GM18907 (cell line): Measurements from ENCODE around the gene ARHGEF2.

ENCODE experiments used
- ATAC-seq: cut with Tn5 transposase; IDR thresholded peaks from one replicate; pipeline ENCODE4 v1.9.1; 2021; ENCODE audit warnings: mild to moderate bottlenecking, moderate library complexity; ENCODE audit not compliant: unreplicated experiment

The ARHGEF2 gene

DNA sequence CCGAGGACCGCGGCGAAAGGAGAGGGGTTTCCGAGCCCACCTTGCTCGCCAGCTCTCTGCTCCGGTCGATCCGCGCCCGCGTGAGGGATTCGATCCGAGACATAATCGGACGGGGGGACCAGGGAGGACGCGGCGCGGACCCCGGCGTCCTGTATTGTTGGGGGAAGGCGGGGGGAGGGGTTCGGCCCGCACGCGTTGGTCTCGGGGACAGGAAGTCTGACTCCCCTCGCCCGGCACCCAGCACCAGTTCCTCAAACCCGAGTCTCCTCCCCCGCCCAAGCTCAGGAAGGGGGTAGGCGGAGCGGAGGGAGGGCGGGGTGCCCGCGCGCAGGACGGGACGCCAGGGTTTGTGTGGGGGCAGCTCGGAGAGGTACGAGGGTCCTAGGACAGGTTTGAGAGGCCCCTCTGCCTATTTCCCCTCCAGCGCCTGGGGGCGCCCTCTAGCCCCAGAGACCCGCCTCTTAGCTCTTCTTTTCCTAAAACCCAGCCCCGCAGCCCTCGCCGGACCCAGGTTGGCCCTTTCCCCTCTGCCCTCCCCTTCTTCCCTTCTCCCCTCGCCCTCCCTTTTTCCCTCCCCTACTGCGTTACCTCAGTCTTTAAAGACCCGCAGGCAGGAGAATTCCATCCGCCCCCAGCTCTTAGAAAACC, at the start of gene ARHGEF2:
ARHGEF2 (minus strand) TSS at position 223 of the 648 bp plus-strand sequence; CDS start at position 103, 120 bp downstream.
- peak; percentile 47 for ATAC-seq

DNA sequence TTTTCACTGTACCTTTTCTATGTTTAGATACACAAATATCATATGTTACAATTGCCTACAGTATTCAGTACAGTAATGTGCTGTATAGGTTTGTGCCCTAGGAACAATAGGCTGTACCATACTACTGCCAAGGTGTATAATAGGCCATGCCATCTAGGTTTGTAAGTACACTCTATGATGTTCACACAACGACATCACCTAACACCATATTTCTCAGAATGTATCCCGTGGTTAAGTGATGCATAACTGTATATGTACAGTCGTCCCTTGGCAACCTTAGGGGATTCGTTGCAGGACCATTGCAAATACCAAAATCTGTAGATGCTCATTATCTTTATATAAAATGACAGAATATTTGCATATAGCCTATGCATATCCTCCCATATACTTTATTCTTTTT, 48.2 kb upstream of the ARHGEF2 start:
- no peak for ATAC-seq

DNA sequence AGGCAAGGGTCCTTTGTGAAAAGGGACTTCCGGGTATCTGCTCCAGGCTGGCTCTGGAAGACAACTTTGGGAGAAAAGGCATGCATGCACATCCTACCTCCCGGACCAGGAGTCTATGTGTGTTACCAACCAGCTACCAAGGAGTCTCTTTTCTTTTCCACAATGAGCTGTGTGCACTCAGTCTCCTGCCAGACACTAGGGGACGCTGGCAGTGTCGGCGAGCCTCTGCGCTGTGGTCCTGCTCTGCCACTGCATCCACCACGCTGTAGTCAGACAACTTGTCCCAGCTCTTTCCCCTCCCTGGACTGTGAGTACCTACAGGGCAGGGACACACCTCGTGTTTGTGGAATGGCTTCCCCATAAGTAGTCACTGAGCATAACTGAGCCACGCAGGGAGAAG, 47.5 kb upstream of the ARHGEF2 start:
- no peak for ATAC-seq

GRCh38 chr1:156024801-156025200, 46.5 kb upstream of the ARHGEF2 start:
- ATAC-seq, result no peak

DNA sequence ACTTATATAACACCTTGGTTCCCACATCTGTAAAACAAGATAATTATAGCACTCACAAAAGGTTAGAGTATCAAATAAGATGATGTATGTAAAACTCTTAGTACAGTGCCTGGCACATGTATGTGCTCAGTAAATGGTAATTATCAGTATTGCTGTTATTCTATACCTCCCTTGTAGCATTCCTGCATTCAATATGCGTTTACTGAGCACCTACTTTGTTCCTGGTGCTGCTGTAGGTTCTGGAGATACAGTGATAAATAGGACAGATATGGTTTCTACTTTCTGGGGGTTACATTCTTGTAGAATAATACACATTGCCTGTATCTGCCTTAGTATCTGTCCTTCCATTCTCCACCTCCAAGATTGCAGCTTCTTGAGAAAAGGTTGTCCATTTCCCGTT, 43.6 kb upstream of the ARHGEF2 start:
- no peak for ATAC-seq

DNA sequence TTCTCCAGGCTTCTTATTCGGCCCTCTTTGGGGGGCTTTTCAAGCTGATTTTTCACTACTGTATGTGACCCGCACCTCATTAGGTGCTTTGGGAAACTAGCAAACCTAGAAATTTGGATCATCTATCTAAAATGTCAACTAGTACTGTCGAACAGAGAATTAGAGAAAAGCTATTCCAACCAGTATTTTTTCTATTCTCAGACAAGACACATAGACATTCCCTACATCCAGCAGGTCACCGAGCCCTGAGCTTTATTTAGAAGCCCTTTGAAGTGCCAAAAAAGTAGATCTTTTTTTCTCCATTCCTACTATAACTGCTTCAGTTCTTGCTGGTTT, 42.7 kb upstream of the ARHGEF2 start:
- no peak for ATAC-seq

GRCh38 chr1:156020293-156021092, 42.1 kb upstream of the ARHGEF2 start, which contains the start of gene SSR2:
SSR2 (minus strand) TSS chr1:156020951; CDS start chr1:156020167, 784 bp downstream.
- ATAC-seq, result peak; percentile 95

GRCh38 chr1:156019946-156020292, 41.6 kb upstream of the ARHGEF2 start:
- no peak for ATAC-seq

- no peak for ATAC-seq
Observed at GRCh38 chr1:156014829-156015228, 36.5 kb upstream of the ARHGEF2 start.

DNA sequence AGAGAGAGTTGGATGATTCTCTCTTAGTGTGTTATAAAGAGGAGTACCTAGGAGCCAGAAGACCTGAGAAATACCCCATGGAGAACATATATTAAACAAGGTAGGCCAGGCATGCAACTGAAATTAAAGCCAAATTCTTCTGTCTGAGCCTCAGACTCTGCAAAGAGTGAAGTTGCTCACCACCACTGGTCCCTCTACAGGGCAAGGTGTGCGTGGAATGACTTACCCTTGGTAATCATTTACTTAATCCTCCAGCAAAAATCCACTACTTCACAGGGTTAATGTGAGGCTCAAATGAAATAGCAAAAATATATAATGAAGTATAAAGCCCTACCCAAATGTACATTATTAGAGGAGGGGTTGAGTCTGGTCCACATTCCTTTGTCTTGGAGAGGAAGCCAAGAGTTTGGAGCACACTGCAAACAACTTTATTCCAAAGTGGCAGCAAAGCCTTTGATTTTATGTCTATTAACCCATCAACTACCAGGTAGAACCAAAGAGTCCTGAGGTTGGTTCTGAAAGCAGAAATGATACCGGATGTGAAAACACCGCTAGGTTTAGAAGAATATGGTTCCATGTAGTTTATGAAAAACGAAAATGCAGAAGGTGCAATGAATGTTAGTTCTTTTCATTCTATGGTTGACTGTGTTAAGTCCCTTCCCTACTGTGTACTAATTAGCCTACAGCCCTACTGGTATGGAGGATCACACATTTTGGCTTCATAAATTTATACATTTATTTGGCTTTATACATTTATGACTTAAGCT, 33.9 kb upstream of the ARHGEF2 start:
- peak; percentile 78 for ATAC-seq

DNA sequence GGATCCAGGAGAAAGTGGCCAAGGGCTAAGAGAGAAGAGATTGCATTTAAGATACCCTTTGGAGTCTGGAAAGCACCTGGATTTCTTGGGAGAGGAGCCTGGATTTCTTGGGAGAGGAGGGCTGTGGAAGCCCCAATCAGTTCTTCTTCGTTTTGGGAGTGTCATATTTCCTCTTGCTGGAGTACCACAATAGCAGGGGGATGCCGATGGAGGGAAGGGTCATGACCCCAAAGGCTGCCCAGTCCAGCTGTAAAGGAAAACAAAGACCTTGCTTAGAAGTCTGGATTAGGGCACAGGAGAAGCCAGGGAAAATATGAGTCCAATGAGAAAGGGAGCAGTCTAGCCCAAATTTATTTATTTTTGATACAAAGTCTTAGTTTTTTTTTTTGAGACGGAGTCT, 31.1 kb upstream of the ARHGEF2 start:
- ATAC-seq, result no peak

DNA sequence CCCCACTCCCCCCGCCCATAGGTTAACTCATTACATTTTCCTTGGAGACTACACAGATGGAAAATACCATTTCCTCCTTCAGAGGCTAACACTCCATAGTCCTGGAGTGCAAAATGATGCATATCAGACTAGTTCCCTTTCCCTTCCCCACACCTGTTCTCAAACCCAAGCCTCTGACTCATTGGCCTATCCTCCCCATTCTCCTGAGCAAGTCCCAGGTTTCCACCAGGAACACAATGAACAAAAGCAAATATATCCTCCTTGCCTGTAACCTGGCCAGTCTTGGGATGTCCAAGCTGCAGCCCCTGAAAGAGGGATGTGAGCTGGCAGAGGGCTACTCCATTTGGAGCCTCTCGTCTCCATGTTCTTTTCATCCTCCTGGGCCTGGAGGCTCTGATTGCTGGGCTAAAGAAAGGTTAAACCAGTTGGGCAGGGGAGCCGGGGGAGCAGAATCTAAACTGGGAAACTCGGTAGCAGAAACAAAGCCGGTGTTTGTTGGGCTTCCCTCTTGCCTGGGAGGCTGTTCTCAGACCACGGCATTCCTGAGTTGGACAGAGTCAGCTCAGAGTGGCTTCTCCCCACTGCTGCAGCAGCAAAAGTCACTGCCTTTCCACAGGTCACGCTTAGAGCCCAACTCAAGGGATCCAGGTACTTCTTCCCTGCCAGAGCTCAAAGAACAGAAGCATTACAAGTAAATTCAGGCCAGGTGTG, 28.5 kb upstream of the ARHGEF2 start:
- ATAC-seq, result no peak

DNA sequence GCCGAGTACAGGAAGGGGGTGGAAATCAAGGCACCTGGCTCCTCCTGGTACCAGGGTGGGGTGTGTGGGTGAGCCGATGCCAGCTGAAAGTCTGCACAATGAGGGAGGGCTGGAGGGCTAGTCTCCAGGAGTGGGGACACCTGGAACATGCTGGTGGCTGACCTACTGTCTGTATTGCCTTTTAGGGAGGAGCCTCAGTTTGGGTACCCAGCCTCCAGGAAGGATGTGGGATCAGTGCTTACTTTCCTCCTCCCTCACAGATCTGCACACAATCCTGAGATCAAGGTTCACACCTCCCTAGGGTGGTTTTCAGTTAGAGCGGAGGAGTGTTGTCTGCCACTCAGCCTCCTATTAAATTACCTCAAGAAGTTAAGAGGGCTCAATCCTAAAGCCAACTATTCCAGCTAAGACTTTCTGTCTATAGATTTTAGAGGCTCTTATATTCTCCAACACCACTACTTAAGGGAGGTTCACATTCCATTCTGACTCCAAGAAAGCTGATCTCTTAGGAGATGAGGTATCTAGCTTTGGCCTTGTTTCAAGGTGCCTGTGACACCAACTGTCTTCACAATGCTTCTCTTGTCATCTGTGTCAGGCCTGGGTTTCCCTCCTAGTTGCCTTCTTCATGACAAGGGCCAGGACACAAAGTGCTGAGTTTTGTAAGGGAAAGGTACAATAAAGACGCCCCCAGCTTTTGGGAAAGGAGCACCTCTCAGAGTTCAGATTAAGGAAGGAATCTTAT, 26.7 kb upstream of the ARHGEF2 start:
- no peak for ATAC-seq

DNA sequence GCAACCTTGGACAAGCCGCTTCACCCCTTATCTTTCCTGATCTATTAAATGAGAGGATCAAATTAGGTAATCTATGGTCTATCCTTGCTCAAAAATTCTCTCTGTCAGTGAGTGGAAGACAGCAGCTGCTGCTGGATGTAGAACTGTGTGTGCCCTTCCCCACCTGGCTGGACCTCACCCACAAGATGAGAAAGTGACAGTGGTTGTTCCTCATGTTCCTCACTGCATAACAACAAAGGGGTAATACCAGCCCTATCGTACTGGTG, 25.5 kb upstream of the ARHGEF2 start:
- ATAC-seq, result no peak

GRCh38 chr1:156002188-156002911, 24.0 kb upstream of the ARHGEF2 start:
- ATAC-seq, result no peak

- ATAC-seq, result no peak
Observed at GRCh38 chr1:156001662-156002171, 23.4 kb upstream of the ARHGEF2 start.

DNA sequence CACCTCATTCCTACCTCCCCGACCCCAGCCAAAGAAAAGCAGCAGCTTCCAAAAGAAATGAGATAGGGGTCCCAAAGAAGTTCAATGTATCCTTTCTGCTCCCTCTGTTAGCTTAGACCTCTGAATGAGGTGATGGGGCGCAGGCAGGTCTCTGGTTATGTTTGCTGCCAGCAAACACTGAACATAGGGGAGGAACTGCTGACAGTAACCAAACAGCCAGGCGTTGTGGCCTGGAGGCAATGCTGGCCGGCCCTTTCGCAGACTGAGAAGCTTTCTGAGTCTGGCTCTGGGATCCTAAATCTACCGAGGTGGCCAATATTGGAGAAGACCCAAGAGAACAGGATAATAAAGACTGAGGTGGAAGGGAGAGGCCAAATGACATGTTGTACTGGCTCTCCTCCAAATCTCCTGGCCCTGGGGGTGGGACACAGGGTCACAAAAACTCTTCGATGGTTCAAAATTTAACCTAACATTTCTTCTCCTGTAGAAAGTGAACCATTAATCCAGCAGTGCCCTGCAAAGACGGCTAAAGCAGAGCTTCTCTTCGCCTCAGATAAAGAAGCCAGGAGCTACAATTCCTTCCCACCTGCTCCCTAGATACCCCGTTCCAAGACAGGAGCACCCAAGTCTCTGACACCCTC, 22.8 kb upstream of the ARHGEF2 start:
- ATAC-seq, result no peak

DNA sequence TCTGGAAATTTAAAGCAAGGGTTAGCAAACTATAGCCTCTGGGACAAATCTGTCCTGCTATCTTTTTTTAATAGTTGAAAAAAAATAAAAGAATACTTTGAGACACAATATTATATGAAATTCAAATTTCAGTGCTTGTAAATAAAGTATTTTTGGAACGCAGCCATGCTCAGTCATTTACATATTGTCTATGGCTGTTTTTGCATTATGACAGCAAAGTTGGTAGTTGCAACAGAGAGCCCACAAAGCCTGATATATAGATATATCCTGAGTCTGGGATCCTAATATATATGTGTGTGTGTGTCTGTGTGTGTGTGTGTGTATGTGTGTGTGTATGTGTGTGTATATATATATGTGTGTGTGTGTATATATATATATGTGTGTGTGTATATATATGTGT, 21.6 kb upstream of the ARHGEF2 start:
- no peak for ATAC-seq

DNA sequence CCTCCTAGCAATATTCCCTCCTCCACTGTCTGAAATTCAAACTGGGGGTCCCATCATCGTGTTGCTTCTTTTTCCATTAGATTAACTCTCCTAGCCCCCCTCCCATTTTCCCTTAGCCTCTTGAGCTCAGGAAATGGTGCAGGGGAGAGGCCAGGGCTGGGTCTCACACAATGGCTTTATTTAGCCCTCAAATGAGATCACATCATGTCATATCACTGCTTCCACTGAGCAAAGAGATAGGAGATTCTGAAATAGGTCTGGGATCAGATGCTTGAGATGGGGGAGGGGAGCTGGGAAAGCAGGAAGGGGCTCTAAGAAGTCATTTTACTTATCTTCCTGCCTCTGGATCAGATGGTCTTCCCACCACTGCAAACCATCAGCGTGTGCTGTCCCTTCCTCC, 17.8 kb upstream of the ARHGEF2 start:
- ATAC-seq, result no peak
